Astrocyte (in vitro differentiated cells and primary cell): ENCODE measurements around the gene CLMP.

ENCODE experiments used
- CTCF ChIP-seq: IDR thresholded peaks from 2 replicates; pipeline ENCODE4 v1.5.1; 2011; ENCODE audit warnings: low read depth, mild to moderate bottlenecking, inconsistent platforms, low read length, moderate library complexity; ENCODE audit not compliant: insufficient read depth
- EZH2 ChIP-seq: IDR thresholded peaks from 2 replicates; pipeline ENCODE4 v1.6.1; 2012; ENCODE audit warnings: mild to moderate bottlenecking, low read length, inconsistent platforms; ENCODE audit not compliant: insufficient read depth

GRCh38 chr11:123203934-123204333 is 8.9 kb upstream of the CLMP start:
- TF ChIP-seq CTCF (no peak), EZH2 (no peak)
